Mucosa of descending colon (tissue), 3 donors: ENCODE results near the gene HS3ST5. TPM values are rescaled to one million over a fixed set of nuclear protein-coding genes. Genes with fewer than 3 reads are reported as not detected.

Source experiments
- ATAC-seq: fragments of 200-7000 bp; cut with Tn5 transposase; one replicate; pipeline ENCODE4 v1.9.1; 2020; ENCODE audit warnings: mild to moderate bottlenecking, moderate library complexity
- DNase-seq, 3 donors: peaks; one replicate each; pipeline ENCODE4 v3.0.0-alpha.2; 2020
- H3K36me3 ChIP-seq: fragments of 200-600 bp; one replicate; pipeline ENCODE4 v1.8.0; 2021; ENCODE audit warnings: low read depth, mild to moderate bottlenecking
- H3K4me1 ChIP-seq: fragments of 200-600 bp; one replicate; pipeline ENCODE4 v1.8.0; 2021; ENCODE audit warnings: low read depth, mild to moderate bottlenecking
- H3K4me3 ChIP-seq: fragments of 200-600 bp; one replicate; pipeline ENCODE4 v1.8.0; 2021; ENCODE audit warnings: mild to moderate bottlenecking
- H3K9me3 ChIP-seq: fragments of 200-600 bp; one replicate; pipeline ENCODE4 v1.8.0; 2021; ENCODE audit warnings: mild to moderate bottlenecking
- intact Hi-C, 2 donors: fragments of 100-400 bp; cut with DNase I in 1 of 2; cut with micrococcal nuclease in 1 of 2; formaldehyde crosslinking; loops; one replicate each; pipeline versions ENCODE4 v1.11.0 to v1.11.1; 2022; cut with DNase I, micrococcal nuclease
- long read RNA-seq, 2 donors: library from polyadenylated mRNA; unstranded; transcript quantifications; one replicate each; pipeline ENCODE4 v2.0.0, GENCODE V29; 2019 to 2021
- total RNA-seq, 3 donors: library from RNA; stranded (reverse); fragmentation: NEBNext Ultra II Directional in 2 of 3; extraction: Animal tissue kit (Norgen Biotek cat#: 25700) in 2 of 3; gene quantifications; one replicate each; pipeline versions ENCODE4 v1.2.1 to v1.2.4, GENCODE V29; 2021 to 2023
- TF ChIP-seq, protein P1 (sequence below): fragments of 200-600 bp; IDR thresholded peaks from one replicate; pipeline ENCODE4 v1.8.0; 2022; ENCODE audit warnings: antibody characterized with exemption, mild to moderate bottlenecking
- donor health status: DM: no; HTN: no; CAD: no; lungs with moderate emphysema.
- donor health status: DM: no; HTN: no; CAD: no.
- donor health status: DM: no; HTN: yes; CAD: no.

The HS3ST5 gene, protein sequence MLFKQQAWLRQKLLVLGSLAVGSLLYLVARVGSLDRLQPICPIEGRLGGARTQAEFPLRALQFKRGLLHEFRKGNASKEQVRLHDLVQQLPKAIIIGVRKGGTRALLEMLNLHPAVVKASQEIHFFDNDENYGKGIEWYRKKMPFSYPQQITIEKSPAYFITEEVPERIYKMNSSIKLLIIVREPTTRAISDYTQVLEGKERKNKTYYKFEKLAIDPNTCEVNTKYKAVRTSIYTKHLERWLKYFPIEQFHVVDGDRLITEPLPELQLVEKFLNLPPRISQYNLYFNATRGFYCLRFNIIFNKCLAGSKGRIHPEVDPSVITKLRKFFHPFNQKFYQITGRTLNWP
- total RNA-seq: 1 to 10 TPM in 1 of 3 donors, under 1 TPM in 1, not detected in 1; 0.12 to 1.0 TPM
- long read RNA-seq, donor 1, partial matches to known transcripts: 0 of 3 reads
- long read RNA-seq, donor 1, other reads (novel, unspliced or antisense): 2 of 3 reads
- long read RNA-seq, donor 2: 0 reads

DNA sequence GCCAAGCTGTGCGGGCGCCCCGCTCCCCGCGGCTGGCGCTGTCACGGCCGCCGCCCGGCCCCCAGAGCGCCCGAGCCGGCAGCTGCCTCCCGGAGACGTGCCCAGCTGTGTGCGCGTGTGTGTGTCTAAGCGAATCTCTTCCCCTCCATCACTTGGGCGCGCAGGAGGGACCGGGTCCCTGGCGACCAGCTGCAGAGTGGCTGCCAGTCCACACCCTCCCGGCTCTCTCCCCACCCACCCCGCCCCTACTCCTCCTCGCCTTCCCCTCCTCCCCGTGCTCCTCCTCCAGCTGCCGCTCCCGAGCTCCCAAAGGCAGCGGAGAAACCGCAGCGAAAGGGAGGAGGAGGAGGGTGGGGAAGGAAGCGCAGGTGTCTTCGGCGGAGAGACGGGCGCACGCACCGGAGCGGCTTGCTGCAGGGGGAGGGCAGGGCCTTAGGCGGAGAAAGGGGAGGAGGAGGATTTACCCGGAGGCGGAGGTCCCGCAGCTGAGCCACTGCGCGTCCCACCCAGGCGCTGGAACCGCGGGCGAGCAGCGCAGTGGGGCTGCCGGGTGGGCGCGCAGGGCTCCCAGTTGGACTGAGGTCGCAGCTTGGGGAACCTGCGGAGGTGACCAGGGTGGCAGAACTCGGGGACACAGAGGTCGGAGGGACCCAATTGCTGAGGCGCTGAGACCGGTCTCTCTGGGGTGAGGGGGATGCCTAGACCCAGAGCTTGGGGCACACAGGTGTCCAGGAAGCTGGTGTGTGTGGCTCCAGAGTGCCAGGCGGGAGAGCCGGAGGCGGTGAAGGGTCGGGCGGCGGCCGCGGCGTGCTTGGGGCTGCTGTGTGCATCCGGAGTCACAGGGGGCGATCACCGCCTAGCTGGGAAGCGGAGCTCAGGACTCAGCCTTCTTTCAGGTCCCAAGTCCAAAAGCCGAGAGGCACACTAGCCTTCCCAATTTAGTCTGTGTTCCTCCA lies at the start of gene HS3ST5:
TSS of gene HS3ST5 (minus strand) at position 198 of the 956 bp plus-strand sequence. CDS start 280,178 bp downstream, outside the sequence.
- TF ChIP-seq, protein P1, sequence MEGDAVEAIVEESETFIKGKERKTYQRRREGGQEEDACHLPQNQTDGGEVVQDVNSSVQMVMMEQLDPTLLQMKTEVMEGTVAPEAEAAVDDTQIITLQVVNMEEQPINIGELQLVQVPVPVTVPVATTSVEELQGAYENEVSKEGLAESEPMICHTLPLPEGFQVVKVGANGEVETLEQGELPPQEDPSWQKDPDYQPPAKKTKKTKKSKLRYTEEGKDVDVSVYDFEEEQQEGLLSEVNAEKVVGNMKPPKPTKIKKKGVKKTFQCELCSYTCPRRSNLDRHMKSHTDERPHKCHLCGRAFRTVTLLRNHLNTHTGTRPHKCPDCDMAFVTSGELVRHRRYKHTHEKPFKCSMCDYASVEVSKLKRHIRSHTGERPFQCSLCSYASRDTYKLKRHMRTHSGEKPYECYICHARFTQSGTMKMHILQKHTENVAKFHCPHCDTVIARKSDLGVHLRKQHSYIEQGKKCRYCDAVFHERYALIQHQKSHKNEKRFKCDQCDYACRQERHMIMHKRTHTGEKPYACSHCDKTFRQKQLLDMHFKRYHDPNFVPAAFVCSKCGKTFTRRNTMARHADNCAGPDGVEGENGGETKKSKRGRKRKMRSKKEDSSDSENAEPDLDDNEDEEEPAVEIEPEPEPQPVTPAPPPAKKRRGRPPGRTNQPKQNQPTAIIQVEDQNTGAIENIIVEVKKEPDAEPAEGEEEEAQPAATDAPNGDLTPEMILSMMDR: no peak
- intact Hi-C loops: no loop called here
- no peaks in the 10 kb centered on the region for H3K9me3 ChIP-seq
- ATAC-seq: peak; percentile 72
- peaks cover 13% of the 10 kb centered on the region for H3K4me1 ChIP-seq
- DNase-seq: peak; percentile 52 to 58 (median 53)
- H3K36me3 ChIP-seq: no peaks in the 10 kb centered on the region
- H3K4me3 ChIP-seq: no peak within 1 kb of the TSS

DNA sequence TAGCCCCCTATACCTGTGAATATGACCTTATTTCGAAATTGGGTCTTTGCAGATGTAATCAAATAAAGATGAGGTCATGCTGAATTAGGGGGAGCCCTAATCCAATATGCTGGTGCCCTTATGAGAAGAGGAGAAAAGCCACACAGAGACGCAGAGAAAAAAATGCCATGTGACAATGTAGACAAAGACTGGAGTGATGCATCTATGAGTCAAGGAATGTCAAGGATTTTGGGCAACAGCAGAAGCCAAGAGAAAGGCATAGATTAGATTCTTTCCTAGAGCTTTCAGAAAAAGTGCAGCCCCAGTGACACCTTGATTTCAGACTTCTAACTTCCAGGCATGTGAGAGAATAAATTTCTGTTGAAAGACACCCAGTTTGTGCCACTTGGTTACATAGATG lies 47.4 kb upstream of the HS3ST5 start:
- intact Hi-C loops: no loop called here
- TF ChIP-seq, protein P1: no peak
- Histone ChIP-seq H3K36me3 (no peaks in the 10 kb centered on the region), H3K9me3 (no peaks in the 10 kb centered on the region), H3K4me3 (no peak overlapping the region), H3K4me1 (no peaks in the 10 kb centered on the region)
- no peak for DNase-seq
- ATAC-seq: no peak

DNA sequence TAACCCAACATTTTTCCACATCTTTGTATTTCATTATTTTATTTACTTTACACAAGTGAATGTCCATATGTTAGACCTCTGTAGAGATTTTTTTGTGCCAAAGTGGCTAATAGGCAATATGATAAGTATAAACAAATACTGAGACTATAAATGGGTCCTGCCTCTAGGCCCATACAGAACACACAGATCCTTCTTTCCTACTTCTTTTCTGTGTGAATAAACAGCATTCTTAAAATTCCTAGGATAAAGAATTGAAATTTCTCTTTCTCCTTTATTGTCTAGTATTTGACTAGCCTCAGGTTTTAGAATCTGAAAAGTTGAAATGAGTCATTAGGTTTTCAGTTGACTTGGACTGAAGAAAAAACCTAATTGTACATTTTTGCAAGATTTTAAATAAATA lies 46.3 kb upstream of the HS3ST5 start:
- intact Hi-C loops: no loop called here
- DNase-seq (no peak), ATAC-seq (no peak)
- Histone ChIP-seq H3K4me3 (no peak overlapping the region), H3K9me3 (no peaks in the 10 kb centered on the region), H3K4me1 (no peaks in the 10 kb centered on the region), H3K36me3 (no peaks in the 10 kb centered on the region)
- TF ChIP-seq, protein P1: no peak

DNA sequence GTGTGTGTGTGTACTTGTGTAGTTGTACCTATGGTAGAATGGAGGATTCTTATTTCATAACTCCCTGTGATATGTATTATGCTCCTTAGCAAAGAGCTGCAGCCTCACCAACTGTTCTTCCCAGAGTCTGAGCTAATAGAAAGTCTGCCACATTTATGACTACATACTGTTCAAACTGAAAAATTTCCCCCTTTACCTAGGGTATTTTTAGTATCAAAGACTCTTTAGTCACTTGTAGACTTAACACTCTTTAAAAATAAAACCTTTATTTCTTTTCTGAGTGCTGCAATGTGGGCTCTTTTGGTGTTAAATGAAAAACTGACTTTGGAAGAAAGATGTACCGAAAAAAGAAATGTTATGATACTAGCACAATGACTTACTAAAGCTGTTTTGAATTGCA lies 39.6 kb upstream of the HS3ST5 start:
- H3K36me3 ChIP-seq: no peaks in the 10 kb centered on the region
- H3K4me1 ChIP-seq: no peaks in the 10 kb centered on the region
- intact Hi-C loops: no loop called here
- ATAC-seq (no peak), DNase-seq (no peak)
- H3K9me3 ChIP-seq: no peaks in the 10 kb centered on the region
- TF ChIP-seq, protein P1: no peak
- H3K4me3 ChIP-seq: no peak overlapping the region

DNA sequence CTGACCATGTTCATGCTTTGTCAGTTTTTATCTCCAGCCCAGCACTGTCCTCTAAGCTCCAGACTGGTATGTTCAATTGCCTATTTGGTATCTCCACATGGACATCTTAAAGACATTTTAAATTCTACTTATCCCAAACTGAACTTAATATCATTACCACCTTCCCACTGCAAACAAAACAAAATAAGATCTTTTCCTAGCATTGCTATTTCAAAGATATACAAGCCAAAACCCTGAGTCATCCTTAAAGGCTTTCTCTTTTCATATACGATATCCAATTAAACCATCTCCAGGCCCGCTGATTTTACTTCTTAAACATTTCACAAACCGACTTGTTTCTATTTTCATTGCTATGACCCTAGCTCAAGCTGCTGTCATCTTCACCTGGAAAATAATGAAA lies 35.1 kb upstream of the HS3ST5 start:
- TF ChIP-seq, protein P1: no peak
- no peaks in the 10 kb centered on the region for H3K36me3 ChIP-seq
- no peaks in the 10 kb centered on the region for H3K4me1 ChIP-seq
- intact Hi-C loops: no loop called here
- H3K4me3 ChIP-seq: no peak overlapping the region
- no peaks in the 10 kb centered on the region for H3K9me3 ChIP-seq
- no peak for ATAC-seq
- no peak for DNase-seq
